ENCODE measurements around the gene NPFFR1. TPM values are rescaled to one million over a fixed set of nuclear protein-coding genes. Genes with fewer than 3 reads are reported as not detected.
A peak's percentile ranks its signal among the peaks of the same experiment; 100 is the strongest.

NPFFR1 gene
- total RNA-seq, 1 donor from 2014 or later, result not detected

DNA sequence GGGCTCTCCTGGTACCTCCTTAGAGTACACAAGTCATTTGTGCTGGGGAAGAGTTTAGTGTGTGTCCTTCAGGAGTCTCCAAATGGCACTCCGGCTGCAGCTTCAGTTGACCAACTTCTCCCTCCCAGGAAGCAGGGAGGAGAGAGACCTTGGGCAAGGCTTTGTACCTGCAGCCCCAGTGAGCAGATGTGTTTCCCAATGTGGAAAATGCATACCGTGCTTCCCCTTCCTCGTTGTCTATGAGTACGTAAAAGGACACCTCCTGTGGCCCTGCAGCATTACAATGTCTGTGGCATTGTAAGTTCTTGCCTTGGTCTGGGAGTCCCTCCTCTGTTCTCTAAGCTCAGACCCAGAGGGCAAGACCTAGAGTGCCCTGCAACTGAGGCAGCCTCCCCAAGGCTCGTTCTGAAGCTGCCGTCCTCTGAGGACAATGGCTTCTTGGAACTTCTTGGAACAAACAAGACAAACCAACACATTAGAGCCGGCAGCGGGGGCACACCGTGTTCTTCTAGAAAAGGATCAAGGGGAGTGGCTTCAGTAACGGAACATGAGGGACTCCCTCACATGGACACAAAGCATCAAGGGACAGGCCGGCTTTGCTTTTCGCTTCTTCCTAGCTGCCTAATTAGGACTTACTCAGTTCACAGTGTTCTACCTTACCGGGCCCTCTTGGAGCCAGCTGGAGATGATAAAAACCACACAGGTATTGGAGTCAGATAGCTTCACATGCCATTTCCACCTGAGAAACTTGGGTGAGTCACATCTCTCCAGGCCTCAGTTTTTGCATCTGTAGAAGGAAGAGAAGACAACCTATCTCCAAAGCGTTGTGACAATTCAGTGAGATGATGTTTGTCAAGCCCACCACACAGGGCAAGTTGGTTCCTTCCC is 29.7 kb downstream of the NPFFR1 start:
- Histone ChIP-seq H3K79me2 (ENCODE audit: low read depth) (no peaks in the 10 kb centered on the region), H3K4me2 (no peak overlapping the region), H3K36me3 (no peaks in the 10 kb centered on the region), H3K27me3 (no peaks in the 10 kb centered on the region), H3K9me3 (ENCODE audit: low read depth) (no peaks in the 10 kb centered on the region), H4K20me1 (ENCODE audit: low read depth) (no peaks in the 10 kb centered on the region), H3K4me3 (no peak overlapping the region), H2AFZ (replicated peaks) (peak overlapping the region; percentile 65), H3K9ac (no peak overlapping the region), H3K27ac (no peak overlapping the region), H3K4me1 (no peaks in the 10 kb centered on the region), H3F3A (ENCODE audit: low read depth) (no peaks in the 10 kb centered on the region)
- Mint-ChIP-seq H3K4me3 (no peak overlapping the region), H3K9me3 (peaks cover 5% of the 10 kb centered on the region), H3K27ac (no peak overlapping the region), H3K27me3 (ENCODE audit: insufficient read depth, low read depth) (peaks cover 2% of the 10 kb centered on the region), H3K4me1 (peaks cover 5% of the 10 kb centered on the region), H3K36me3 (no peaks in the 10 kb centered on the region)
- DNase-seq (ENCODE audit: low spot score), result no peak
- TF ChIP-seq, protein P1, sequence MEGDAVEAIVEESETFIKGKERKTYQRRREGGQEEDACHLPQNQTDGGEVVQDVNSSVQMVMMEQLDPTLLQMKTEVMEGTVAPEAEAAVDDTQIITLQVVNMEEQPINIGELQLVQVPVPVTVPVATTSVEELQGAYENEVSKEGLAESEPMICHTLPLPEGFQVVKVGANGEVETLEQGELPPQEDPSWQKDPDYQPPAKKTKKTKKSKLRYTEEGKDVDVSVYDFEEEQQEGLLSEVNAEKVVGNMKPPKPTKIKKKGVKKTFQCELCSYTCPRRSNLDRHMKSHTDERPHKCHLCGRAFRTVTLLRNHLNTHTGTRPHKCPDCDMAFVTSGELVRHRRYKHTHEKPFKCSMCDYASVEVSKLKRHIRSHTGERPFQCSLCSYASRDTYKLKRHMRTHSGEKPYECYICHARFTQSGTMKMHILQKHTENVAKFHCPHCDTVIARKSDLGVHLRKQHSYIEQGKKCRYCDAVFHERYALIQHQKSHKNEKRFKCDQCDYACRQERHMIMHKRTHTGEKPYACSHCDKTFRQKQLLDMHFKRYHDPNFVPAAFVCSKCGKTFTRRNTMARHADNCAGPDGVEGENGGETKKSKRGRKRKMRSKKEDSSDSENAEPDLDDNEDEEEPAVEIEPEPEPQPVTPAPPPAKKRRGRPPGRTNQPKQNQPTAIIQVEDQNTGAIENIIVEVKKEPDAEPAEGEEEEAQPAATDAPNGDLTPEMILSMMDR (IDR thresholded peaks at IDR 0.05), result no peak
- TF ChIP-seq EZH2 (IDR thresholded peaks at IDR 0.05) (no peak), EZH2phosphoT487 (IDR thresholded peaks at IDR 0.05) (no peak)

DNA sequence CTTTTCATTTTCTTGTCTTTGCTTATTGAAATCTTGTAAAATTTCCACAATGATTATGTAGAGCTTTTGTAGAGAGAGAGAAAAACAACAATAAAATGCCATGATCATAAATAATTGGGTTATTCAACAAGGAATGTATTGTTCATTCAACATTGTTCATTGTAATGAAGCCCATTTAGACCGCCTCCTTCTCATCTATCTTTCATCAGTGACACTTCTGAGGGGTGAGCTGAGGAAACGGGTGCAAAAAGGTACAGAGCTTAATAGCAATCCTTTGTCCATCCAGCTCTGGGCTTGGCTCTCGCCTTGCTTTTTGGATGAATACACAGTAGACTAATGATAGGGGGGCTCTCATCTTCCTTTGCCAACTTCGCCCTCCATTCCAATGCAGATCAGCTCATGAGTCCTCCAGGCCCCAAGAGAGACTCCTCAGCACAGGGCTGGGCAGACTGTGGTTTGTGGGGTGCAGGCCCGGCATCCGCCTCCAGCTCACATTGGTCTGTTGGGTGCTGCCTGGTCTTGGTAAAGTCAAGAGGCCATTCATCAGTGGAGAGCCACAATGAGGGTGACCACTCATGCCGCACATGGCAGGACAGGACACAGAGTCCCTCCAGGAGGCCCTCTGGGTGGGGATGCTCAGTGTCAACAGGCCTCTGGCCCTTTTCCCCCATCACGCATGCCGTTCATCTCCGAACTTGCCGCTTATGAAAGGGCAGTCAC is 32.7 kb downstream of the NPFFR1 start:
- DNase-seq (ENCODE audit: low spot score), result no peak
- Histone ChIP-seq H3K79me2 (ENCODE audit: low read depth) (no peaks in the 10 kb centered on the region), H3K36me3 (no peaks in the 10 kb centered on the region), H3K4me1 (no peaks in the 10 kb centered on the region), H3K4me2 (no peak overlapping the region), H3K27ac (no peak overlapping the region), H3K9ac (no peak overlapping the region), H4K20me1 (ENCODE audit: low read depth) (no peaks in the 10 kb centered on the region), H3K9me3 (ENCODE audit: low read depth) (no peaks in the 10 kb centered on the region), H3K27me3 (peaks cover 4% of the 10 kb centered on the region), H2AFZ (replicated peaks) (no peak overlapping the region), H3F3A (ENCODE audit: low read depth) (no peaks in the 10 kb centered on the region), H3K4me3 (no peak overlapping the region)
- H3K9me3 Mint-ChIP-seq, result peaks cover 3% of the 10 kb centered on the region
- H3K27me3 Mint-ChIP-seq (ENCODE audit: insufficient read depth, low read depth), result peaks cover 6% of the 10 kb centered on the region
- H3K4me3 Mint-ChIP-seq, result no peak overlapping the region
- H3K4me1 Mint-ChIP-seq, result peaks cover 5% of the 10 kb centered on the region
- no peaks in the 10 kb centered on the region for H3K36me3 Mint-ChIP-seq
- no peak overlapping the region for H3K27ac Mint-ChIP-seq
- TF ChIP-seq EZH2 (IDR thresholded peaks at IDR 0.05) (no peak), EZH2phosphoT487 (IDR thresholded peaks at IDR 0.05) (no peak)
- TF ChIP-seq, protein P1 (IDR thresholded peaks at IDR 0.05), result no peak

DNA sequence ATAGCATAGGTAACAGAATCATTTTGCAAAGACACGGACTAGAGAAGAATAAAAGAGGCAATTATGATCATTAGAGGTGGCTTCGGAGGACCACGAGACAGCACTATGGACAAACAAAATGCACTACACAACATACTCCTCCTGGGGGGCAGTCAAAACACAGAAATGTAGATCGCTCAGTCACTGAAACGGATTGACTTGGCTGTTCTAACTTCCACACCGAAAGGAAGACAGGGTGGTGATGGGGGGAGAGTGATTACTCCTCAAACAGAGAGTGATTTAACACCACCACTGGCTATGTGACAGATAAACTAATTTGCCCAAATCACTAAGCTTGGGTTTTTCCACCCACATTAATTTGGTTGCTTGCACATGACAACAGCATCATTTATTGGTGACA is 36.4 kb downstream of the NPFFR1 start:
- Mint-ChIP-seq H3K9me3 (peaks cover 3% of the 10 kb centered on the region), H3K36me3 (no peaks in the 10 kb centered on the region), H3K27ac (no peak overlapping the region), H3K27me3 (ENCODE audit: insufficient read depth, low read depth) (peaks cover 4% of the 10 kb centered on the region), H3K4me3 (no peak overlapping the region), H3K4me1 (no peaks in the 10 kb centered on the region)
- TF ChIP-seq, protein P1 (IDR thresholded peaks at IDR 0.05), result no peak
- TF ChIP-seq EZH2phosphoT487 (IDR thresholded peaks at IDR 0.05), result no peak
- no peak for TF ChIP-seq EZH2 (IDR thresholded peaks at IDR 0.05)
- Histone ChIP-seq H3F3A (ENCODE audit: low read depth) (no peaks in the 10 kb centered on the region), H2AFZ (replicated peaks) (no peak overlapping the region), H3K4me2 (no peak overlapping the region), H3K27me3 (peaks cover 10% of the 10 kb centered on the region), H4K20me1 (ENCODE audit: low read depth) (no peaks in the 10 kb centered on the region), H3K36me3 (no peaks in the 10 kb centered on the region), H3K27ac (no peak overlapping the region), H3K9me3 (ENCODE audit: low read depth) (no peaks in the 10 kb centered on the region), H3K9ac (no peak overlapping the region), H3K79me2 (ENCODE audit: low read depth) (no peaks in the 10 kb centered on the region), H3K4me3 (no peak overlapping the region), H3K4me1 (no peaks in the 10 kb centered on the region)
- no peak for DNase-seq (ENCODE audit: low spot score)

Measured in neural progenitor cell (in vitro differentiated cells).